Left cardiac atrium (tissue), 4 donors: ENCODE results near the gene MPLKIP. TPM values are rescaled to one million over a fixed set of nuclear protein-coding genes. Genes with fewer than 3 reads are reported as not detected.

Experiments
- ATAC-seq, 2 donors: fragments of 200-7000 bp; cut with Tn5 transposase; one replicate each; pipeline ENCODE4 v1.9.1; 2020; ENCODE audit warnings: mild to moderate bottlenecking in 2 of 2, moderate library complexity in 2 of 2
- DNase-seq: peaks from one replicate; pipeline ENCODE4 v3.0.0-alpha.2; 2020
- intact Hi-C, 2 donors: fragments of 100-400 bp; cut with DNase I; formaldehyde crosslinking; loops; one replicate each; pipeline versions ENCODE4 v1.14.1 to v1.15.1; 2022 to 2023
- total RNA-seq, 2 donors: library from RNA; stranded (reverse); fragmentation: NEBNext Ultra II Directional; extraction: Animal tissue kit (Norgen Biotek cat#: 25700); gene quantifications; one replicate each; pipeline ENCODE4 v1.2.1, GENCODE V29; 2021
- donor health status: DM: no; HTN: yes; CAD: no.
- donor health status: DM: no; HTN: yes; CAD: no; lungs with severe emphysema.
- donor health status: DM: yes; HTN: yes; CAD: no.
- donor health status: Dilated cardiomyopathy.

The MPLKIP gene
- total RNA-seq, 2 donors from 2014 or later: 17.1 to 20.5 TPM

GRCh38 chr7:40077849-40078248 is 56.6 kb downstream of the MPLKIP start:
- no peak for ATAC-seq
- intact Hi-C loops: no loop called here
- DNase-seq: no peak

Other genes starting within 250 kb of the MPLKIP start
- 10 to 100 TPM; 26.9 to 28.1 TPM for gene CDK13, start 184.4 kb downstream of the MPLKIP start, total RNA-seq
- 1 to 10 TPM; 4.1 to 4.4 TPM for gene SUGCT, start 383 bp upstream of the MPLKIP start, total RNA-seq